Measurements from ENCODE around the gene ATG4B. TPM values are rescaled to one million over a fixed set of nuclear protein-coding genes. Genes with fewer than 3 reads are reported as not detected.

Gene ATG4B
- total and polyA plus RNA-seq, 9 of the 15 experiments (the other 6 are each of a cell fraction or from before 2014, with no cell fraction given) = 5.9 to 58.8 (median 35.6) TPM

DNA sequence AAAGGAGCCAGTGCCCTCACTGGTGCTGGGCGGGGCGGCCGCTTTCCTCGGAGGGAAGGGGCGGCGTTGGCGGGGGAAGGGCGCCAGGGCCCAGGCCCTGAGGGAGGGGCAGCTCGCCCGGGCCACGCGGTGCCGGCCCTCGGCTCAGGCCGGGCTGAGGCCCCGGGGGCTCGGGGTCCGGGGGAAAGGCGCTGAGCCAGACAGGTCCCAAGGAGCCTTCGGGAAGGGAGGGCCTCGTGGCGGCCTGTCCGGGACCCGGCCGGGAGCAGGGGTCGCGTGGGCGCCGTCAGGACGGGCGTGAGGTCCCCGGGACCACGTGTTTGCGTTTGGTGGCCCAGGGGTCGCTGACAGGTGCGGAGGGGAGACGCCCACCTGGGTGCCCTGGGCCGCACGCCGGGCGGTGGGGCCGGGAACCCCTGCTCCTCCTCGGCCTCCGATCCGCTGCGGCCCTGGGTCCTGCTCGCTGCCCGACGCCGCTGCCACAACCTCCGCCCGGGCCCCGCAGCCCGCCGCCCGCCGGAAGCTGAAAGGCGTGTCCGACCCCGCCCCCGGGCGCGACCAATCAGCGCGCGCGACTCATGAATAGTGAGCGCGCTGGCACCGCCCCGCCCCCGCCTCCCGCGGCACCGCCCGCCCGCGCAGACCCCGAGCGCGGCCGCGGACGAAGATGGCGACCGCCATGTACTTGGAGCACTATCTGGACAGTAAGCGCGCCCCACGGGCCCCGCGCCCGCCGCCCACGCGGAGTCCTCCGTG is 64.1 kb downstream of the ATG4B start, which contains the start of gene ING5 (continued):
- TF ChIP-seq MECOM (CRISPR knock-in tag; IDR thresholded peaks at IDR 0.05) (no peak), ATF1 (CRISPR knock-in tag; IDR thresholded peaks at IDR 0.05) (no peak), ATF1 (tag; IDR thresholded peaks at IDR 0.05) (peak; percentile 44; the same call in 1 of the 2 replicates), XRCC4 (IDR thresholded peaks at IDR 0.05; ENCODE audit: extremely low read depth, insufficient read depth, insufficient read length) (no peak), POLR2A (conservative IDR thresholded peaks at IDR 0.05) (peak; percentile 89), DMBX1 (CRISPR knock-in tag; IDR thresholded peaks at IDR 0.05; ENCODE audit: borderline replicate concordance) (no peak), FOXJ3 (CRISPR knock-in tag; IDR thresholded peaks at IDR 0.05) (no peak), TSC22D4 (tag; IDR thresholded peaks at IDR 0.05) (no peak), TARDBP (IDR thresholded peaks at IDR 0.05) (no peak), GABPB2 (CRISPR knock-in tag; conservative IDR thresholded peaks at IDR 0.05) (no peak)
- TF ChIP-seq, protein P1, sequence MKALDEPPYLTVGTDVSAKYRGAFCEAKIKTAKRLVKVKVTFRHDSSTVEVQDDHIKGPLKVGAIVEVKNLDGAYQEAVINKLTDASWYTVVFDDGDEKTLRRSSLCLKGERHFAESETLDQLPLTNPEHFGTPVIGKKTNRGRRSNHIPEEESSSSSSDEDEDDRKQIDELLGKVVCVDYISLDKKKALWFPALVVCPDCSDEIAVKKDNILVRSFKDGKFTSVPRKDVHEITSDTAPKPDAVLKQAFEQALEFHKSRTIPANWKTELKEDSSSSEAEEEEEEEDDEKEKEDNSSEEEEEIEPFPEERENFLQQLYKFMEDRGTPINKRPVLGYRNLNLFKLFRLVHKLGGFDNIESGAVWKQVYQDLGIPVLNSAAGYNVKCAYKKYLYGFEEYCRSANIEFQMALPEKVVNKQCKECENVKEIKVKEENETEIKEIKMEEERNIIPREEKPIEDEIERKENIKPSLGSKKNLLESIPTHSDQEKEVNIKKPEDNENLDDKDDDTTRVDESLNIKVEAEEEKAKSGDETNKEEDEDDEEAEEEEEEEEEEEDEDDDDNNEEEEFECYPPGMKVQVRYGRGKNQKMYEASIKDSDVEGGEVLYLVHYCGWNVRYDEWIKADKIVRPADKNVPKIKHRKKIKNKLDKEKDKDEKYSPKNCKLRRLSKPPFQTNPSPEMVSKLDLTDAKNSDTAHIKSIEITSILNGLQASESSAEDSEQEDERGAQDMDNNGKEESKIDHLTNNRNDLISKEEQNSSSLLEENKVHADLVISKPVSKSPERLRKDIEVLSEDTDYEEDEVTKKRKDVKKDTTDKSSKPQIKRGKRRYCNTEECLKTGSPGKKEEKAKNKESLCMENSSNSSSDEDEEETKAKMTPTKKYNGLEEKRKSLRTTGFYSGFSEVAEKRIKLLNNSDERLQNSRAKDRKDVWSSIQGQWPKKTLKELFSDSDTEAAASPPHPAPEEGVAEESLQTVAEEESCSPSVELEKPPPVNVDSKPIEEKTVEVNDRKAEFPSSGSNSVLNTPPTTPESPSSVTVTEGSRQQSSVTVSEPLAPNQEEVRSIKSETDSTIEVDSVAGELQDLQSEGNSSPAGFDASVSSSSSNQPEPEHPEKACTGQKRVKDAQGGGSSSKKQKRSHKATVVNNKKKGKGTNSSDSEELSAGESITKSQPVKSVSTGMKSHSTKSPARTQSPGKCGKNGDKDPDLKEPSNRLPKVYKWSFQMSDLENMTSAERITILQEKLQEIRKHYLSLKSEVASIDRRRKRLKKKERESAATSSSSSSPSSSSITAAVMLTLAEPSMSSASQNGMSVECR (CRISPR knock-in tag; IDR thresholded peaks at IDR 0.05) = peak; percentile 75
- TF ChIP-seq, protein P2, sequence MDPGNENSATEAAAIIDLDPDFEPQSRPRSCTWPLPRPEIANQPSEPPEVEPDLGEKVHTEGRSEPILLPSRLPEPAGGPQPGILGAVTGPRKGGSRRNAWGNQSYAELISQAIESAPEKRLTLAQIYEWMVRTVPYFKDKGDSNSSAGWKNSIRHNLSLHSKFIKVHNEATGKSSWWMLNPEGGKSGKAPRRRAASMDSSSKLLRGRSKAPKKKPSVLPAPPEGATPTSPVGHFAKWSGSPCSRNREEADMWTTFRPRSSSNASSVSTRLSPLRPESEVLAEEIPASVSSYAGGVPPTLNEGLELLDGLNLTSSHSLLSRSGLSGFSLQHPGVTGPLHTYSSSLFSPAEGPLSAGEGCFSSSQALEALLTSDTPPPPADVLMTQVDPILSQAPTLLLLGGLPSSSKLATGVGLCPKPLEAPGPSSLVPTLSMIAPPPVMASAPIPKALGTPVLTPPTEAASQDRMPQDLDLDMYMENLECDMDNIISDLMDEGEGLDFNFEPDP (CRISPR knock-in tag; IDR thresholded peaks at IDR 0.05) = 0 out of 2 replicates have a peak, but pooled peaks have one; percentile 34
- TF ChIP-seq, protein P3, sequence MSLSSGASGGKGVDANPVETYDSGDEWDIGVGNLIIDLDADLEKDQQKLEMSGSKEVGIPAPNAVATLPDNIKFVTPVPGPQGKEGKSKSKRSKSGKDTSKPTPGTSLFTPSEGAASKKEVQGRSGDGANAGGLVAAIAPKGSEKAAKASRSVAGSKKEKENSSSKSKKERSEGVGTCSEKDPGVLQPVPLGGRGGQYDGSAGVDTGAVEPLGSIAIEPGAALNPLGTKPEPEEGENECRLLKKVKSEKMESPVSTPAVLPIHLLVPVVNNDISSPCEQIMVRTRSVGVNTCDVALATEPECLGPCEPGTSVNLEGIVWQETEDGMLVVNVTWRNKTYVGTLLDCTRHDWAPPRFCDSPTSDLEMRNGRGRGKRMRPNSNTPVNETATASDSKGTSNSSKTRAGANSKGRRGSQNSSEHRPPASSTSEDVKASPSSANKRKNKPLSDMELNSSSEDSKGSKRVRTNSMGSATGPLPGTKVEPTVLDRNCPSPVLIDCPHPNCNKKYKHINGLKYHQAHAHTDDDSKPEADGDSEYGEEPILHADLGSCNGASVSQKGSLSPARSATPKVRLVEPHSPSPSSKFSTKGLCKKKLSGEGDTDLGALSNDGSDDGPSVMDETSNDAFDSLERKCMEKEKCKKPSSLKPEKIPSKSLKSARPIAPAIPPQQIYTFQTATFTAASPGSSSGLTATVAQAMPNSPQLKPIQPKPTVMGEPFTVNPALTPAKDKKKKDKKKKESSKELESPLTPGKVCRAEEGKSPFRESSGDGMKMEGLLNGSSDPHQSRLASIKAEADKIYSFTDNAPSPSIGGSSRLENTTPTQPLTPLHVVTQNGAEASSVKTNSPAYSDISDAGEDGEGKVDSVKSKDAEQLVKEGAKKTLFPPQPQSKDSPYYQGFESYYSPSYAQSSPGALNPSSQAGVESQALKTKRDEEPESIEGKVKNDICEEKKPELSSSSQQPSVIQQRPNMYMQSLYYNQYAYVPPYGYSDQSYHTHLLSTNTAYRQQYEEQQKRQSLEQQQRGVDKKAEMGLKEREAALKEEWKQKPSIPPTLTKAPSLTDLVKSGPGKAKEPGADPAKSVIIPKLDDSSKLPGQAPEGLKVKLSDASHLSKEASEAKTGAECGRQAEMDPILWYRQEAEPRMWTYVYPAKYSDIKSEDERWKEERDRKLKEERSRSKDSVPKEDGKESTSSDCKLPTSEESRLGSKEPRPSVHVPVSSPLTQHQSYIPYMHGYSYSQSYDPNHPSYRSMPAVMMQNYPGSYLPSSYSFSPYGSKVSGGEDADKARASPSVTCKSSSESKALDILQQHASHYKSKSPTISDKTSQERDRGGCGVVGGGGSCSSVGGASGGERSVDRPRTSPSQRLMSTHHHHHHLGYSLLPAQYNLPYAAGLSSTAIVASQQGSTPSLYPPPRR (CRISPR knock-in tag; IDR thresholded peaks at IDR 0.05; ENCODE audit: borderline replicate concordance) = no peak
- TF ChIP-seq, protein P4, sequence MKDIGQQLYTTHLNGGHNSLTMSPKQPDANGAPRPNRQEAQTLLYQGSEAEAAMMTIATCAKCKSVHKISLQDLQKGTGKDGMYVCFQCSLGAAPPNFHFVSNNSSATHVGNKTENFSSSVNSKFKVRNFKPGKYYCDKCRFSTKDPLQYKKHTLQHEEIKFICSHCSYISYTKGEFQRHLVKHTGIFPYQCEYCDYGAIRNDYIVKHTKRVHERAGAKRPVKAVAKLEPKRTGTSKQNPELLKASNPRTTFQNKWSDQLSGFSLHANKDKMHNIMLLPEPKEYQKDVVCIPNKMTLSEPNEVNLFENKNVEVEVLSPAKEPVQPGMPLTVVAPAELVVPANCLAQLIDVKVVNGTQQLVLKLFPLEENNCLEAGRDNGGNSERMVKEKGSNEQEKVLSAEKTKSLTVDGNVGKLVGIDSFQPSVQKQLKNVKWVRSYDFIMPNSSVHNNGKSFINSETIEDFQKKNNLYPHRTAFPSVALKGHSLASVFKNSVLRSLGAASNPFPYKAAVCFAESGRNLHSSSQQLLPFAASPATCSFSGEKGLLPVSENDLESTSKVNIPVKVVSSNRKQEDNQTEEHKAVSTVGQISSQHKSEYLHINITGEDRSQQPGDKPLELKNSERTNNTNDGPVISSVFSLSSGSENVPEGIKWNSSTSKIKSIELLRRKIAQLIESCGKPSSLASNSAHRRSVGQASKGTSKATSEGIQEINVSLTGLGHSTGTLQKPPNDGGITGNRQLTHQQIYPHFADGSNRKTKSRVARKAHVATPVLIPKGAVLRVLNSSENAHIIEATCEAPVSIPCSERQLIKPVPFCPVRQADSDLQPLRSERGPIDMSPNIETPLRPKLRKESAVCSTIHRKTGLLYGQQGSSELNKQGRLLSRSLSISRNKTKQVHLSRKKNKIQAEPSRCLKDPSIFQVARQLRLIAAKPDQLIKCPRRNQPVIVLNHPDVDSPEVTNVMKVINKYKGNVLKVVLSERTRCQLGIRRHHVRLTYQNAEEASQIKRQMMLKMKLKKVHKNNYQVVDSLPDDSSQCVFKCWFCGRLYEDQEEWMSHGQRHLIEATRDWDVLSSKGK (CRISPR knock-in tag; IDR thresholded peaks at IDR 0.05) = no peak
